ENCODE measurements around the gene DIP2C.

The DIP2C gene

DNA sequence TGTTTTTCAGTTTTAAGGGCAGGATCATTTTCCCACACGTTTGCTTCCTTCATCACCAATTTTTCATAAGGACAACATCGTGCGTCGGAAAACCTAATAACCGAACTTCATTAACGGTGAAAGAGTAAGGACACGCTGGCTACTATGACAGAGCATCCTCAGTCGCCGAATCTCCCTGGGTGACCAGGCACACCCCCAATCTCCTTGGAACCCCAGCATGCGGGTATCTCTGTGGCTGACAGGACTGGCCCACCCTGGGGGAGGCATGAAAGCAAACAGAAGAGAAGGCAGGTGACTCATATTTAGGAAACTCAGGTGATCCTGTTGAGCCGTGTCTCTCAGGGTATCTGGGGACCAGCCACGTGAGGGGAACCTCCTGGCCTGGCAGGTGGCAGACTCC is 134.2 kb downstream of the DIP2C start:
- no peaks in the 10 kb centered on the region for H3K36me3 ChIP-seq (ENCODE audit: control insufficient read depth, insufficient read depth, low read length)
- H2BK120ac ChIP-seq (ENCODE audit: low read depth, low read length): no peak overlapping the region
- H3K79me2 ChIP-seq (ENCODE audit: control insufficient read depth, insufficient read depth, low read length): no peaks in the 10 kb centered on the region
- no peak overlapping the region for H2BK5ac ChIP-seq (ENCODE audit: low read length)
- H4K8ac ChIP-seq (ENCODE audit: low read depth, low read length): no peak overlapping the region
- H3K23ac ChIP-seq (ENCODE audit: low read length): peak overlapping the region; percentile 18
- no peaks in the 10 kb centered on the region for H3K4me1 ChIP-seq (ENCODE audit: control insufficient read depth, low read depth, low read length)
- H2BK15ac ChIP-seq (replicated peaks; ENCODE audit: low read depth): no peak overlapping the region
- H2AK5ac ChIP-seq (ENCODE audit: low read length): no peak overlapping the region
- H3K4ac ChIP-seq (ENCODE audit: low read depth, low read length): no peak overlapping the region
- no peak overlapping the region for H3K18ac ChIP-seq (ENCODE audit: low read length)
- no peak overlapping the region for H4K5ac ChIP-seq (ENCODE audit: low read length)
- H3K4me3 ChIP-seq (ENCODE audit: low read length): no peak overlapping the region
- no peak overlapping the region for H3K9ac ChIP-seq (ENCODE audit: low read length)
- H3K27ac ChIP-seq (ENCODE audit: low read depth, low read length): no peak overlapping the region
- no peak for DNase-seq
- no CpG with 5 or more reads among the region's 12 CpGs for WGBS (ENCODE audit: extremely low coverage, insufficient coverage, low lambda C conversion rate)
- H3K79me1 ChIP-seq (ENCODE audit: low read length): peaks cover 7% of the 10 kb centered on the region
- H3K27me3 ChIP-seq (ENCODE audit: insufficient read depth, low read length, poor library complexity): no peaks in the 10 kb centered on the region
- H3K56ac ChIP-seq (ENCODE audit: low read length): no peak overlapping the region
- H3K4me2 ChIP-seq (ENCODE audit: low read length): no peak overlapping the region

DNA sequence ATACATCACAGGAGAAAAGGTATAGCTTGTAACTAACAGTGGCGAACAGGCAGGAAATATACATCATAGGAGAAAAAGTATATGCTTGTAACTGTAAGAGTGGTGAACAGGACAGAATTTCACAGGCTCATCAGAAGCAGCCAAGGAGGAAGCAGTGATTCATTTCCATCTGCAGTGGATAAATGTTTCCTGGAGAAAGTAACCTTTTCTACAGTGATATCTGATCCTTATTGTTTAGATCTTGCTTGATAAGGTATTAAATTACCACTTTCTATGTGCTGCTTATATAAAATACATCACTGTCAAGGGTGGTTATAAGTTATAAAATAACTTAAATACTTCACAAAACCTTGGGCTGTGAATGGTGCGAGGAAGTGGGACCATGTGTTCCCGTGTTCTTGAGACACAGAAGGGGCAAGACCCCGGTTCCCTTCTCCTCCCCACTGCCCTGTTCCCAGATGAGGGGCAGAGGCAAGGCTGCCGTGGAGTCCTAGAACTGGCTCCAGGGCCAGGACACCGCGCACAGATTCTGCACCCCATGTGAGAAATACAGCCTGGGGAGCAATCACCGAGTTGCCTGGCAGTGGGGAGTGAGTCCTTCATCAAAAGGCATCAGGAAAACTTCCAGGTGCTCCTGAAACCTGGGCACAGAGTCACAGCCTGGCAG is 135.2 kb downstream of the DIP2C start:
- no peak overlapping the region for H3K4me3 ChIP-seq (ENCODE audit: low read length)
- H2BK15ac ChIP-seq (replicated peaks; ENCODE audit: low read depth): no peak overlapping the region
- no peak overlapping the region for H3K4ac ChIP-seq (ENCODE audit: low read depth, low read length)
- WGBS (ENCODE audit: extremely low coverage, insufficient coverage, low lambda C conversion rate): no CpG with 5 or more reads among the region's 8 CpGs
- DNase-seq: no peak
- no peaks in the 10 kb centered on the region for H3K4me1 ChIP-seq (ENCODE audit: control insufficient read depth, low read depth, low read length)
- no peak overlapping the region for H2BK5ac ChIP-seq (ENCODE audit: low read length)
- H3K56ac ChIP-seq (ENCODE audit: low read length): no peak overlapping the region
- no peak overlapping the region for H4K8ac ChIP-seq (ENCODE audit: low read depth, low read length)
- no peak overlapping the region for H4K5ac ChIP-seq (ENCODE audit: low read length)
- H3K18ac ChIP-seq (ENCODE audit: low read length): no peak overlapping the region
- no peak overlapping the region for H2BK120ac ChIP-seq (ENCODE audit: low read depth, low read length)
- no peaks in the 10 kb centered on the region for H3K27me3 ChIP-seq (ENCODE audit: insufficient read depth, low read length, poor library complexity)
- no peak overlapping the region for H3K27ac ChIP-seq (ENCODE audit: low read depth, low read length)
- no peak overlapping the region for H2AK5ac ChIP-seq (ENCODE audit: low read length)
- H3K79me2 ChIP-seq (ENCODE audit: control insufficient read depth, insufficient read depth, low read length): no peaks in the 10 kb centered on the region
- H3K79me1 ChIP-seq (ENCODE audit: low read length): peaks cover 7% of the 10 kb centered on the region
- H3K23ac ChIP-seq (ENCODE audit: low read length): no peak overlapping the region
- H3K36me3 ChIP-seq (ENCODE audit: control insufficient read depth, insufficient read depth, low read length): no peaks in the 10 kb centered on the region
- H3K4me2 ChIP-seq (ENCODE audit: low read length): no peak overlapping the region
- no peak overlapping the region for H3K9ac ChIP-seq (ENCODE audit: low read length)

DNA sequence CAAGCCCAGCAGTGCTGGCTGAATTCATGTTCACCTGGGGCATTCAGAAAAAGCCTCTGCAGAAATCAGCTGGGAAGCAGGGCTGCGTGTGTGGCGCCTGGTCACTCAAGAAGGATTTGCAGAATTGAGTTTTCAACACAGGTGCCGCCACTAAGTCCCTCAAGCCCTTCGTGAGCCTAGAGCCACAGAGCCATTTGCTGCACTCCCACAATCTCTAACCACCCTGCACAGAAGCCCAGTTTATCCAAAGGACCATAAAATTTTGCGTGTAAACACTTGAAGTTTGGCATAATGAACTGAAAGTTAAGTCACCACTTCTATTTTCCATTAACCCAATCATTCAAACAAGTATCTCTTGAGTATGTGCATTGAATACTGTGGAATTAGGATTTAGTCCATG is 136.2 kb downstream of the DIP2C start:
- H2AK5ac ChIP-seq (ENCODE audit: low read length): no peak overlapping the region
- H3K18ac ChIP-seq (ENCODE audit: low read length): no peak overlapping the region

DNA sequence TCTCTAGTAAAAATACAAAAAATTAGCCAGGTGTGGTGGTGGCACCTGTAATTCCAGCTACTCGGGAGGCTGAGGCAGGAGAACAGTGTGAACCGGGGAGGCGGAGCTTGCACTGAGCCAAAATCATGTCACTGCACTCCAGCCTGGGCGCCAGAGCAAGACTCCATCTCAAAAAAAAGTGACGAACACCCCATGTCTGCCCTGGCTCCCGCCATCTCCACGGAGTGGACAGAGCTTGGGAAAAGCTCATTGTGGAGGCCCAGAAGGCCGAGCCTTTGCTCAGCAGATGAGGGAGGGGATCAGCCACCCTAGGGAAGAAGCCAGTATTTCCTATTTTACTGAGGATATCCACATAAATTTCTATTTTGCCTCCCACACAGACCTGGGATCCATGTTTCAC is 136.8 kb downstream of the DIP2C start:
- H3K4me3 ChIP-seq (ENCODE audit: low read length): no peak overlapping the region
- no peak overlapping the region for H3K27ac ChIP-seq (ENCODE audit: low read depth, low read length)
- H3K4me2 ChIP-seq (ENCODE audit: low read length): no peak overlapping the region
- no CpG with 5 or more reads among the region's 8 CpGs for WGBS (ENCODE audit: extremely low coverage, insufficient coverage, low lambda C conversion rate)
- no peak overlapping the region for H4K5ac ChIP-seq (ENCODE audit: low read length)
- H3K56ac ChIP-seq (ENCODE audit: low read length): no peak overlapping the region
- peaks cover 7% of the 10 kb centered on the region for H3K79me1 ChIP-seq (ENCODE audit: low read length)
- H3K4ac ChIP-seq (ENCODE audit: low read depth, low read length): no peak overlapping the region
- no peaks in the 10 kb centered on the region for H3K36me3 ChIP-seq (ENCODE audit: control insufficient read depth, insufficient read depth, low read length)
- no peak overlapping the region for H4K8ac ChIP-seq (ENCODE audit: low read depth, low read length)
- no peaks in the 10 kb centered on the region for H3K27me3 ChIP-seq (ENCODE audit: insufficient read depth, low read length, poor library complexity)
- H3K18ac ChIP-seq (ENCODE audit: low read length): no peak overlapping the region
- no peak overlapping the region for H3K23ac ChIP-seq (ENCODE audit: low read length)
- H2BK120ac ChIP-seq (ENCODE audit: low read depth, low read length): no peak overlapping the region
- H3K9ac ChIP-seq (ENCODE audit: low read length): no peak overlapping the region
- H3K4me1 ChIP-seq (ENCODE audit: control insufficient read depth, low read depth, low read length): peaks cover 3% of the 10 kb centered on the region
- no peak overlapping the region for H2BK5ac ChIP-seq (ENCODE audit: low read length)
- DNase-seq: no peak
- no peak overlapping the region for H2AK5ac ChIP-seq (ENCODE audit: low read length)
- H2BK15ac ChIP-seq (replicated peaks; ENCODE audit: low read depth): no peak overlapping the region
- no peaks in the 10 kb centered on the region for H3K79me2 ChIP-seq (ENCODE audit: control insufficient read depth, insufficient read depth, low read length)

More for the DNA sequence above, 136.2 kb downstream of the DIP2C start:
- Histone ChIP-seq H3K23ac (ENCODE audit: low read length) (no peak overlapping the region), H3K56ac (ENCODE audit: low read length) (no peak overlapping the region), H4K5ac (ENCODE audit: low read length) (no peak overlapping the region), H3K27ac (ENCODE audit: low read depth, low read length) (no peak overlapping the region), H3K79me1 (ENCODE audit: low read length) (peaks cover 7% of the 10 kb centered on the region), H3K4me2 (ENCODE audit: low read length) (no peak overlapping the region), H3K4me3 (ENCODE audit: low read length) (no peak overlapping the region), H3K27me3 (ENCODE audit: insufficient read depth, low read length, poor library complexity) (no peaks in the 10 kb centered on the region), H3K4me1 (ENCODE audit: control insufficient read depth, low read depth, low read length) (no peaks in the 10 kb centered on the region), H4K8ac (ENCODE audit: low read depth, low read length) (no peak overlapping the region), H2BK5ac (ENCODE audit: low read length) (no peak overlapping the region), H3K79me2 (ENCODE audit: control insufficient read depth, insufficient read depth, low read length) (no peaks in the 10 kb centered on the region), H2BK120ac (ENCODE audit: low read depth, low read length) (no peak overlapping the region), H3K9ac (ENCODE audit: low read length) (no peak overlapping the region), H2BK15ac (replicated peaks; ENCODE audit: low read depth) (no peak overlapping the region), H3K36me3 (ENCODE audit: control insufficient read depth, insufficient read depth, low read length) (no peaks in the 10 kb centered on the region), H3K4ac (ENCODE audit: low read depth, low read length) (no peak overlapping the region)
- WGBS (ENCODE audit: extremely low coverage, insufficient coverage, low lambda C conversion rate): no CpG with 5 or more reads among the region's 5 CpGs
- no peak for DNase-seq

DNA sequence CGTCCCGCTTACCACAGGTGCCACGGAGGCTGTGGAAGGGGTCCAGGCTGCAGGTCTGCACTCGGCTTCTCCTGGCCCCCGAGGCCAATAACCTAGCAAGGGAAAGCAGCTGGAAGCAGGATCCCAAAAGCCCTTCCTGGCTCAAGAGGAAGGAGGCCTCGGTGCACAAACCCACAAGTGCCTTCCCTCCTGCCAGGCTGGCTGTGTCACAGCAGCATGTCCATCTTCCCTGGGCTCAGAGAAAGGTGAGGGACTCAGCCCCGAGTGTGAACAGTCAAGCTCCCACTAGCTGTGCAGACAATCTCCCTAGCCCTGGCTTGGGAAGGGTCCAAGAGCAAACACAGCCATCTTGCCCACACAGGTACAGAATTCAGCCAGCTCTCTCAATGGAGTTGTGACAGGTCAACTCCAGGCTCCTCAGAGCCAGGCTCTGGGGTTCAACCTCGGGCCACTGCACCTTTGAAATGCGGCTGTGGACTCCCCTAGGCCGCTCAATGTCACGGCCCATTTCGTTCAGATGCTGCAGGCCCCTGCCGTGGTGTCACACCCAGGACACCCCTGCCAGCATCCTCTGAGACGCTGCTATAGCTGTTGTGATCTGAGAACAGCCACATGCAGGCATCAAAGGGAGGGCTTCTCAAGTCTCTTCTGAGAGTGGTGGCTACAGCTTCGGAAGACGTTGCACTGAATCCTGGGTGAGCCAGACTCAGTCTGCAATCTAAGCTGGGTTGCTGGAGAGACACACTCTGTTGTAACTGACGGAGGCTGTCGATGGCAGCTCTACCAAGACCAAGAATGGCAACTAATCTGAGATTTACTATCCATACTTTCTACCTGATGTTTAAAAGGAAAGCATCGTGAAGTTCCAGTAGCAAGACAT is 137.9 kb downstream of the DIP2C start:
- H2AK5ac ChIP-seq (ENCODE audit: low read length): no peak overlapping the region
- no peak overlapping the region for H3K56ac ChIP-seq (ENCODE audit: low read length)
- no peak overlapping the region for H3K4me2 ChIP-seq (ENCODE audit: low read length)
- H2BK5ac ChIP-seq (ENCODE audit: low read length): no peak overlapping the region
- H3K4ac ChIP-seq (ENCODE audit: low read depth, low read length): no peak overlapping the region
- H3K27me3 ChIP-seq (ENCODE audit: insufficient read depth, low read length, poor library complexity): no peaks in the 10 kb centered on the region
- WGBS (ENCODE audit: extremely low coverage, insufficient coverage, low lambda C conversion rate): no CpG with 5 or more reads among the region's 19 CpGs
- H3K27ac ChIP-seq (ENCODE audit: low read depth, low read length): no peak overlapping the region
- H3K9ac ChIP-seq (ENCODE audit: low read length): no peak overlapping the region
- no peak overlapping the region for H4K8ac ChIP-seq (ENCODE audit: low read depth, low read length)
- no peak overlapping the region for H3K23ac ChIP-seq (ENCODE audit: low read length)
- no peaks in the 10 kb centered on the region for H3K79me2 ChIP-seq (ENCODE audit: control insufficient read depth, insufficient read depth, low read length)
- H3K4me1 ChIP-seq (ENCODE audit: control insufficient read depth, low read depth, low read length): peaks cover 9% of the 10 kb centered on the region
- H3K18ac ChIP-seq (ENCODE audit: low read length): no peak overlapping the region
- H2BK120ac ChIP-seq (ENCODE audit: low read depth, low read length): no peak overlapping the region
- H3K79me1 ChIP-seq (ENCODE audit: low read length): peaks cover 2% of the 10 kb centered on the region
- H4K5ac ChIP-seq (ENCODE audit: low read length): no peak overlapping the region
- H2BK15ac ChIP-seq (replicated peaks; ENCODE audit: low read depth): no peak overlapping the region
- no peak overlapping the region for H3K4me3 ChIP-seq (ENCODE audit: low read length)
- DNase-seq: no peak
- no peaks in the 10 kb centered on the region for H3K36me3 ChIP-seq (ENCODE audit: control insufficient read depth, insufficient read depth, low read length)
